HEK293 (cell line): ENCODE measurements around the gene RBPJL.
A peak's percentile ranks its signal among the peaks of the same experiment; 100 is the strongest.

Source experiments
- BCL11B ChIP-seq: fragments of 450-650 bp; formaldehyde crosslinking; IDR thresholded peaks from 2 replicates; pipeline ENCODE4 v1.5.1; 2016; ENCODE audit warnings: low read depth, missing biosample characterization, missing genetic modification characterization
- KLF10 ChIP-seq: fragments of 450-650 bp; IDR thresholded peaks from 2 replicates; pipeline ENCODE4 v1.5.1; 2018; ENCODE audit warnings: missing biosample characterization, mild to moderate bottlenecking, missing genetic modification characterization
- KLF7 ChIP-seq: fragments of 450-650 bp; formaldehyde crosslinking; IDR thresholded peaks from 2 replicates; pipeline ENCODE4 v1.5.1; 2016; ENCODE audit warnings: missing biosample characterization, missing genetic modification characterization, borderline replicate concordance
- KLF9 ChIP-seq: fragments of 450-650 bp; formaldehyde crosslinking; IDR thresholded peaks from 2 replicates; pipeline ENCODE4 v1.5.1; 2016; ENCODE audit warnings: missing biosample characterization, missing genetic modification characterization, low read depth
- TCF7L2 ChIP-seq: IDR thresholded peaks from 2 replicates; pipeline ENCODE4 v1.6.1; 2011; ENCODE audit warnings: low read depth, mild to moderate bottlenecking, inconsistent platforms, low read length, moderate library complexity, borderline replicate concordance
- ZBTB20 ChIP-seq: fragments of 450-650 bp; formaldehyde crosslinking; IDR thresholded peaks from 2 replicates; pipeline ENCODE4 v1.5.1; 2016; ENCODE audit warnings: missing biosample characterization, missing genetic modification characterization
- ZFP69B ChIP-seq: fragments of 450-650 bp; formaldehyde crosslinking; IDR thresholded peaks from 2 replicates; pipeline ENCODE4 v1.5.1; 2016; ENCODE audit warnings: missing biosample characterization, missing genetic modification characterization
- ZNF114 ChIP-seq: fragments of 450-650 bp; formaldehyde crosslinking; IDR thresholded peaks from 2 replicates; pipeline ENCODE4 v1.5.0; 2017; ENCODE audit warnings: missing biosample characterization, missing genetic modification characterization
- ZNF133 ChIP-seq: fragments of 450-650 bp; formaldehyde crosslinking; IDR thresholded peaks from 2 replicates; pipeline ENCODE4 v1.5.1; 2016; ENCODE audit warnings: missing biosample characterization, missing genetic modification characterization
- ZNF157 ChIP-seq: fragments of 450-650 bp; formaldehyde crosslinking; IDR thresholded peaks from 2 replicates; pipeline ENCODE4 v1.5.1; 2016; ENCODE audit warnings: missing biosample characterization, missing genetic modification characterization
- ZNF2 ChIP-seq: fragments of 450-650 bp; formaldehyde crosslinking; IDR thresholded peaks from 2 replicates; pipeline ENCODE4 v1.5.1; 2016; ENCODE audit warnings: missing biosample characterization, missing genetic modification characterization
- ZNF211 ChIP-seq: fragments of 450-650 bp; formaldehyde crosslinking; IDR thresholded peaks from 2 replicates; pipeline ENCODE4 v1.5.1; 2016; ENCODE audit warnings: low read depth, missing biosample characterization, missing genetic modification characterization
- ZNF266 ChIP-seq: fragments of 450-650 bp; formaldehyde crosslinking; IDR thresholded peaks from 2 replicates; pipeline ENCODE4 v1.5.1; 2016; ENCODE audit warnings: missing biosample characterization, missing genetic modification characterization, low read depth
- ZNF274 ChIP-seq, 2 experiments: fragments of 200-500 bp in 1 of 2; fragments of 450-650 bp in 1 of 2; sonication (Bioruptor generic) in 1 of 2; formaldehyde crosslinking in 1 of 2; IDR thresholded peaks; 2 replicates each; pipeline versions ENCODE4 v1.5.1 to v1.6.1; 2014 to 2016; ENCODE audit warnings: borderline replicate concordance in 1 of 2, inconsistent platforms in 1 of 2, low read length in 1 of 2, missing biosample characterization in 1 of 2, missing genetic modification characterization in 1 of 2
- ZNF366 ChIP-seq: fragments of 450-650 bp; formaldehyde crosslinking; conservative IDR thresholded peaks from 2 replicates; pipeline ENCODE4 v1.5.1; 2016; ENCODE audit warnings: missing biosample characterization, missing genetic modification characterization
- ZNF416 ChIP-seq: fragments of 450-650 bp; formaldehyde crosslinking; IDR thresholded peaks from 2 replicates; pipeline ENCODE4 v1.5.1; 2016; ENCODE audit warnings: missing biosample characterization, missing genetic modification characterization
- ZNF473 ChIP-seq: fragments of 450-650 bp; formaldehyde crosslinking; IDR thresholded peaks from 2 replicates; pipeline ENCODE4 v1.5.1; 2017; ENCODE audit warnings: missing biosample characterization, missing genetic modification characterization
- ZNF514 ChIP-seq: fragments of 450-650 bp; formaldehyde crosslinking; IDR thresholded peaks from 2 replicates; pipeline ENCODE4 v1.5.1; 2016; ENCODE audit warnings: missing biosample characterization, missing genetic modification characterization
- ZNF544 ChIP-seq: fragments of 450-650 bp; formaldehyde crosslinking; IDR thresholded peaks from 2 replicates; pipeline ENCODE4 v1.5.0; 2017; ENCODE audit warnings: missing biosample characterization, missing genetic modification characterization
- ZNF555 ChIP-seq: fragments of 450-650 bp; formaldehyde crosslinking; conservative IDR thresholded peaks from 2 replicates; pipeline ENCODE4 v1.5.1; 2017; ENCODE audit warnings: missing biosample characterization, mild to moderate bottlenecking, missing genetic modification characterization, inconsistent platforms
- ZNF600 ChIP-seq: fragments of 450-650 bp; formaldehyde crosslinking; IDR thresholded peaks from 2 replicates; pipeline ENCODE4 v1.5.1; 2016; ENCODE audit warnings: missing biosample characterization, missing genetic modification characterization
- ZNF610 ChIP-seq: fragments of 450-650 bp; formaldehyde crosslinking; IDR thresholded peaks from 2 replicates; pipeline ENCODE4 v1.5.1; 2016; ENCODE audit warnings: missing biosample characterization, missing genetic modification characterization, borderline replicate concordance
- ZNF624 ChIP-seq: fragments of 450-650 bp; formaldehyde crosslinking; IDR thresholded peaks from 2 replicates; pipeline ENCODE4 v1.5.1; 2017; ENCODE audit warnings: missing biosample characterization, missing genetic modification characterization
- ZNF670 ChIP-seq: fragments of 450-650 bp; formaldehyde crosslinking; IDR thresholded peaks from 2 replicates; pipeline ENCODE4 v1.5.1; 2016; ENCODE audit warnings: missing biosample characterization, missing genetic modification characterization, low read depth
- ZNF677 ChIP-seq: fragments of 450-650 bp; IDR thresholded peaks from 2 replicates; pipeline ENCODE4 v1.5.0; 2018; ENCODE audit warnings: missing biosample characterization, mild to moderate bottlenecking, missing genetic modification characterization, moderate library complexity
- ZNF707 ChIP-seq: fragments of 450-650 bp; formaldehyde crosslinking; IDR thresholded peaks from 2 replicates; pipeline ENCODE4 v1.5.1; 2016; ENCODE audit warnings: missing biosample characterization, missing genetic modification characterization
- ZSCAN23 ChIP-seq: fragments of 450-650 bp; formaldehyde crosslinking; IDR thresholded peaks from 2 replicates; pipeline ENCODE4 v1.5.1; 2016; ENCODE audit warnings: missing biosample characterization, missing genetic modification characterization
- TF ChIP-seq, protein P1 (sequence below): fragments of 450-650 bp; formaldehyde crosslinking; IDR thresholded peaks from 2 replicates; pipeline ENCODE4 v1.5.1; 2016; ENCODE audit warnings: missing biosample characterization, missing genetic modification characterization
- TF ChIP-seq, protein P2 (sequence below): fragments of 450-650 bp; formaldehyde crosslinking; IDR thresholded peaks from 2 replicates; pipeline ENCODE4 v1.5.1; 2016; ENCODE audit warnings: missing biosample characterization, missing genetic modification characterization
- TF ChIP-seq, protein P3 (sequence below): fragments of 450-650 bp; formaldehyde crosslinking; IDR thresholded peaks from 2 replicates; pipeline ENCODE4 v1.5.1; 2017; ENCODE audit warnings: missing biosample characterization, missing genetic modification characterization
- TF ChIP-seq, protein P4 (sequence below): fragments of 450-650 bp; formaldehyde crosslinking; IDR thresholded peaks from 2 replicates; pipeline ENCODE4 v1.5.1; 2016; ENCODE audit warnings: missing biosample characterization, missing genetic modification characterization
- TF ChIP-seq, protein P5 (sequence below): fragments of 450-650 bp; formaldehyde crosslinking; IDR thresholded peaks from 2 replicates; pipeline ENCODE4 v1.5.1; 2017; ENCODE audit warnings: missing biosample characterization, missing genetic modification characterization

Gene RBPJL

DNA sequence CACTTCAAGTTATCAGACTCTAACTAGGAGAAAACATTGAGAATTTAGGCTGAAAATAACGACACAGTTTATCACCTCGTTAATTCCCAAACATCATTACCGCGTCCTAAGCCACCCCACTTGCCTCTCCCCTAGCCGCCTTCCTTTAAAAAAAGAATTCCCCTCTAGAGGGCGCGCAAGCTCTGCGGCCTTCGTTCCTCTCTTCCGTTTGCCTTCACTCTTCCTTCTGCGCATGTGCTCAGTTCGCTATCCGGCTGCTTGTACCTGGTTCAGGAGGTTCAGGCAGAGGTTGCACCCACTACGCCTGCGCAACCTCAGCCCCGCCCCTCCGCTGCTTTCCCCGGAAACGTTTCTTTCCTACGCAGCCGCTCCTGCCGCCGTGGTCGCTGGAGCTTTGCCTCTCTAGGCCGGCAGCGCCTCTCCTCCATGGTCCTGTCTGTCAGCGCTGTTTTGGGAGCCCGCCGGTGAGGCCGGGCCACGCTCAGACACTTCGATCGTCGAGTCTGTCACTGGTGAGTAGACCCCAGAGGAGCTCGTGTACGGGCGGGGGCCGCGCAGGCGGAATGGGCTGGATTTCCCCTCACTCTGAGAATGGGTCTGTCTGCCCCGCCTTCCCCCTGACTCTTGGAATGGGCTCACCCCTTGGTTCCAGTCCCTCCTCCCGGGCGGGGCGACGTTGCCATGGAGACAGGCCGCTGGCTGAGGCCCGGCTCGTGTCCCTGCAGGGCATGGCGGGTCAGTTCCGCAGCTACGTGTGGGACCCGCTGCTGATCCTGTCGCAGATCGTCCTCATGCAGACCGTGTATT, 56.4 kb downstream of the RBPJL start, which contains the start of gene SYS1 (continued):
- TF ChIP-seq ZNF555: no peak
- TF ChIP-seq ZBTB20 (tag by site-specific recombination): peak; percentile 68
- TF ChIP-seq ZNF366 (tag by site-specific recombination): peak; percentile 77
- TF ChIP-seq ZNF274 (IDR thresholded peaks at IDR 0.05; ENCODE audit: low read length): no peak
- no peak for TF ChIP-seq ZNF274 (tag by site-specific recombination; IDR thresholded peaks at IDR 0.05; ENCODE audit: borderline replicate concordance)
- no peak for TF ChIP-seq ZNF514
- TF ChIP-seq, protein P1, sequence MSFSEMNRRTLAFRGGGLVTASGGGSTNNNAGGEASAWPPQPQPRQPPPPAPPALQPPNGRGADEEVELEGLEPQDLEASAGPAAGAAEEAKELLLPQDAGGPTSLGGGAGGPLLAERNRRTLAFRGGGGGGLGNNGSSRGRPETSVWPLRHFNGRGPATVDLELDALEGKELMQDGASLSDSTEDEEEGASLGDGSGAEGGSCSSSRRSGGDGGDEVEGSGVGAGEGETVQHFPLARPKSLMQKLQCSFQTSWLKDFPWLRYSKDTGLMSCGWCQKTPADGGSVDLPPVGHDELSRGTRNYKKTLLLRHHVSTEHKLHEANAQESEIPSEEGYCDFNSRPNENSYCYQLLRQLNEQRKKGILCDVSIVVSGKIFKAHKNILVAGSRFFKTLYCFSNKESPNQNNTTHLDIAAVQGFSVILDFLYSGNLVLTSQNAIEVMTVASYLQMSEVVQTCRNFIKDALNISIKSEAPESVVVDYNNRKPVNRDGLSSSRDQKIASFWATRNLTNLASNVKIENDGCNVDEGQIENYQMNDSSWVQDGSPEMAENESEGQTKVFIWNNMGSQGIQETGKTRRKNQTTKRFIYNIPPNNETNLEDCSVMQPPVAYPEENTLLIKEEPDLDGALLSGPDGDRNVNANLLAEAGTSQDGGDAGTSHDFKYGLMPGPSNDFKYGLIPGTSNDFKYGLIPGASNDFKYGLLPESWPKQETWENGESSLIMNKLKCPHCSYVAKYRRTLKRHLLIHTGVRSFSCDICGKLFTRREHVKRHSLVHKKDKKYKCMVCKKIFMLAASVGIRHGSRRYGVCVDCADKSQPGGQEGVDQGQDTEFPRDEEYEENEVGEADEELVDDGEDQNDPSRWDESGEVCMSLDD (tag by site-specific recombination): 0 out of 2 replicates have a peak, but pooled peaks have one; percentile 55
- peak; percentile 84 for TF ChIP-seq ZNF600 (tag by site-specific recombination)
- TF ChIP-seq, protein P2, sequence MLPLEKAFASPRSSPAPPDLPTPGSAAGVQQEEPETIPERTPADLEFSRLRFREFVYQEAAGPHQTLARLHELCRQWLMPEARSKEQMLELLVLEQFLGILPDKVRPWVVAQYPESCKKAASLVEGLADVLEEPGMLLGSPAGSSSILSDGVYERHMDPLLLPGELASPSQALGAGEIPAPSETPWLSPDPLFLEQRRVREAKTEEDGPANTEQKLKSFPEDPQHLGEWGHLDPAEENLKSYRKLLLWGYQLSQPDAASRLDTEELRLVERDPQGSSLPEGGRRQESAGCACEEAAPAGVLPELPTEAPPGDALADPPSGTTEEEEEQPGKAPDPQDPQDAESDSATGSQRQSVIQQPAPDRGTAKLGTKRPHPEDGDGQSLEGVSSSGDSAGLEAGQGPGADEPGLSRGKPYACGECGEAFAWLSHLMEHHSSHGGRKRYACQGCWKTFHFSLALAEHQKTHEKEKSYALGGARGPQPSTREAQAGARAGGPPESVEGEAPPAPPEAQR: no peak
- peak; percentile 21; the same call in 1 of the 2 replicates for TF ChIP-seq KLF10 (tag by site-specific recombination)
- no peak for TF ChIP-seq TCF7L2
- no peak for TF ChIP-seq ZNF157 (tag by site-specific recombination)
- no peak for TF ChIP-seq ZNF114 (tag by site-specific recombination)
- TF ChIP-seq ZNF473 (tag by site-specific recombination): no peak
- TF ChIP-seq, protein P3, sequence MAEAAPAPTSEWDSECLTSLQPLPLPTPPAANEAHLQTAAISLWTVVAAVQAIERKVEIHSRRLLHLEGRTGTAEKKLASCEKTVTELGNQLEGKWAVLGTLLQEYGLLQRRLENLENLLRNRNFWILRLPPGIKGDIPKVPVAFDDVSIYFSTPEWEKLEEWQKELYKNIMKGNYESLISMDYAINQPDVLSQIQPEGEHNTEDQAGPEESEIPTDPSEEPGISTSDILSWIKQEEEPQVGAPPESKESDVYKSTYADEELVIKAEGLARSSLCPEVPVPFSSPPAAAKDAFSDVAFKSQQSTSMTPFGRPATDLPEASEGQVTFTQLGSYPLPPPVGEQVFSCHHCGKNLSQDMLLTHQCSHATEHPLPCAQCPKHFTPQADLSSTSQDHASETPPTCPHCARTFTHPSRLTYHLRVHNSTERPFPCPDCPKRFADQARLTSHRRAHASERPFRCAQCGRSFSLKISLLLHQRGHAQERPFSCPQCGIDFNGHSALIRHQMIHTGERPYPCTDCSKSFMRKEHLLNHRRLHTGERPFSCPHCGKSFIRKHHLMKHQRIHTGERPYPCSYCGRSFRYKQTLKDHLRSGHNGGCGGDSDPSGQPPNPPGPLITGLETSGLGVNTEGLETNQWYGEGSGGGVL (tag by site-specific recombination): no peak
- TF ChIP-seq ZNF707 (tag by site-specific recombination): no peak
- no peak for TF ChIP-seq KLF7 (tag by site-specific recombination)
- TF ChIP-seq ZNF266 (tag by site-specific recombination): no peak
- no peak for TF ChIP-seq ZNF624
- no peak for TF ChIP-seq ZNF544 (tag by site-specific recombination)
- peak; percentile 95 for TF ChIP-seq ZFP69B
- TF ChIP-seq ZNF133 (tag by site-specific recombination): no peak
- TF ChIP-seq ZNF211 (tag by site-specific recombination): no peak
- TF ChIP-seq ZSCAN23: no peak
- TF ChIP-seq, protein P4, sequence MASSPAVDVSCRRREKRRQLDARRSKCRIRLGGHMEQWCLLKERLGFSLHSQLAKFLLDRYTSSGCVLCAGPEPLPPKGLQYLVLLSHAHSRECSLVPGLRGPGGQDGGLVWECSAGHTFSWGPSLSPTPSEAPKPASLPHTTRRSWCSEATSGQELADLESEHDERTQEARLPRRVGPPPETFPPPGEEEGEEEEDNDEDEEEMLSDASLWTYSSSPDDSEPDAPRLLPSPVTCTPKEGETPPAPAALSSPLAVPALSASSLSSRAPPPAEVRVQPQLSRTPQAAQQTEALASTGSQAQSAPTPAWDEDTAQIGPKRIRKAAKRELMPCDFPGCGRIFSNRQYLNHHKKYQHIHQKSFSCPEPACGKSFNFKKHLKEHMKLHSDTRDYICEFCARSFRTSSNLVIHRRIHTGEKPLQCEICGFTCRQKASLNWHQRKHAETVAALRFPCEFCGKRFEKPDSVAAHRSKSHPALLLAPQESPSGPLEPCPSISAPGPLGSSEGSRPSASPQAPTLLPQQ (tag by site-specific recombination): peak; percentile 96
- TF ChIP-seq ZNF670 (tag by site-specific recombination): no peak
- TF ChIP-seq KLF9: peak; percentile 92
- TF ChIP-seq, protein P5, sequence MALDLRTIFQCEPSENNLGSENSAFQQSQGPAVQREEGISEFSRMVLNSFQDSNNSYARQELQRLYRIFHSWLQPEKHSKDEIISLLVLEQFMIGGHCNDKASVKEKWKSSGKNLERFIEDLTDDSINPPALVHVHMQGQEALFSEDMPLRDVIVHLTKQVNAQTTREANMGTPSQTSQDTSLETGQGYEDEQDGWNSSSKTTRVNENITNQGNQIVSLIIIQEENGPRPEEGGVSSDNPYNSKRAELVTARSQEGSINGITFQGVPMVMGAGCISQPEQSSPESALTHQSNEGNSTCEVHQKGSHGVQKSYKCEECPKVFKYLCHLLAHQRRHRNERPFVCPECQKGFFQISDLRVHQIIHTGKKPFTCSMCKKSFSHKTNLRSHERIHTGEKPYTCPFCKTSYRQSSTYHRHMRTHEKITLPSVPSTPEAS (tag by site-specific recombination): no peak
- TF ChIP-seq ZNF677 (tag by site-specific recombination): no peak
- peak; percentile 46 for TF ChIP-seq ZNF2
- TF ChIP-seq BCL11B (tag by site-specific recombination): no peak
- peak; percentile 99 for TF ChIP-seq ZNF610 (tag by site-specific recombination)
- TF ChIP-seq ZNF416 (tag by site-specific recombination): no peak
